ENCODE results near the gene SYT13.
A peak's percentile ranks its signal among the peaks of the same experiment; 100 is the strongest.

The SYT13 gene

GRCh38 chr11:45260071-45260470 is 26.1 kb downstream of the SYT13 start:
- TF ChIP-seq ZBTB7A (IDR thresholded peaks at IDR 0.05; ENCODE audit: low read depth) (no peak), TEAD4 (IDR thresholded peaks at IDR 0.05) (no peak), EGR1 (IDR thresholded peaks at IDR 0.05) (no peak), CREB1 (IDR thresholded peaks at IDR 0.05; ENCODE audit: low read depth) (no peak), TAF1 (IDR thresholded peaks at IDR 0.05; ENCODE audit: low read depth) (no peak), FOXM1 (IDR thresholded peaks at IDR 0.05; ENCODE audit: borderline replicate concordance, low read depth) (no peak), EP300 (IDR thresholded peaks at IDR 0.05; ENCODE audit: borderline replicate concordance) (no peak)

GRCh38 chr11:45259592-45259991 is 26.5 kb downstream of the SYT13 start:
- TF ChIP-seq TCF12 (IDR thresholded peaks at IDR 0.05; ENCODE audit: low read depth) (peak; percentile 69; the same call in 1 of the 2 replicates), CEBPB (IDR thresholded peaks at IDR 0.05) (no peak), RAD21 (IDR thresholded peaks at IDR 0.05; ENCODE audit: low read depth) (no peak), EP300 (IDR thresholded peaks at IDR 0.05; ENCODE audit: borderline replicate concordance) (peak; percentile 68; the same call in 1 of the 2 replicates), CREB1 (IDR thresholded peaks at IDR 0.05; ENCODE audit: low read depth) (no peak), EGR1 (IDR thresholded peaks at IDR 0.05) (no peak), TAF1 (IDR thresholded peaks at IDR 0.05; ENCODE audit: low read depth) (no peak), NFIC (IDR thresholded peaks at IDR 0.05) (peak; percentile 35), TEAD4 (IDR thresholded peaks at IDR 0.05) (0 out of 2 replicates have a peak, but pooled peaks have one; percentile 23)
- TF ChIP-seq, protein P1, sequence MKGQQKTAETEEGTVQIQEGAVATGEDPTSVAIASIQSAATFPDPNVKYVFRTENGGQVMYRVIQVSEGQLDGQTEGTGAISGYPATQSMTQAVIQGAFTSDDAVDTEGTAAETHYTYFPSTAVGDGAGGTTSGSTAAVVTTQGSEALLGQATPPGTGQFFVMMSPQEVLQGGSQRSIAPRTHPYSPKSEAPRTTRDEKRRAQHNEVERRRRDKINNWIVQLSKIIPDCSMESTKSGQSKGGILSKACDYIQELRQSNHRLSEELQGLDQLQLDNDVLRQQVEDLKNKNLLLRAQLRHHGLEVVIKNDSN (IDR thresholded peaks at IDR 0.05), result 0 out of 2 replicates have a peak, but pooled peaks have one; percentile 2

GRCh38 chr11:45258982-45259530 is 27.1 kb downstream of the SYT13 start:
- TF ChIP-seq, protein P2, sequence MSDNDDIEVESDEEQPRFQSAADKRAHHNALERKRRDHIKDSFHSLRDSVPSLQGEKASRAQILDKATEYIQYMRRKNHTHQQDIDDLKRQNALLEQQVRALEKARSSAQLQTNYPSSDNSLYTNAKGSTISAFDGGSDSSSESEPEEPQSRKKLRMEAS (IDR thresholded peaks at IDR 0.05), result no peak
- no peak for TF ChIP-seq TEAD4 (IDR thresholded peaks at IDR 0.05)
- TF ChIP-seq, protein P1 (IDR thresholded peaks at IDR 0.05), result no peak
- no peak for TF ChIP-seq TCF12 (IDR thresholded peaks at IDR 0.05; ENCODE audit: low read depth)
- no peak for TF ChIP-seq CEBPB (IDR thresholded peaks at IDR 0.05)
- TF ChIP-seq EGR1 (IDR thresholded peaks at IDR 0.05), result no peak
- no peak for TF ChIP-seq NFIC (IDR thresholded peaks at IDR 0.05)
- TF ChIP-seq EP300 (IDR thresholded peaks at IDR 0.05; ENCODE audit: borderline replicate concordance), result no peak
- no peak for TF ChIP-seq TAF1 (IDR thresholded peaks at IDR 0.05; ENCODE audit: low read depth)
- TF ChIP-seq ZBTB7A (IDR thresholded peaks at IDR 0.05; ENCODE audit: low read depth), result no peak
- TF ChIP-seq CREB1 (IDR thresholded peaks at IDR 0.05; ENCODE audit: low read depth), result no peak
- no peak for TF ChIP-seq RAD21 (IDR thresholded peaks at IDR 0.05; ENCODE audit: low read depth)
- no peak for TF ChIP-seq FOXM1 (IDR thresholded peaks at IDR 0.05; ENCODE audit: borderline replicate concordance, low read depth)
- no peak for TF ChIP-seq REST (IDR thresholded peaks at IDR 0.05; ENCODE audit: low read depth)
- no peak for TF ChIP-seq YY1 (IDR thresholded peaks at IDR 0.05; ENCODE audit: low read depth)

GRCh38 chr11:45254070-45254469 is 32.1 kb downstream of the SYT13 start:
- no peak for TF ChIP-seq TAF1 (IDR thresholded peaks at IDR 0.05; ENCODE audit: low read depth)
- no peak for TF ChIP-seq FOXM1 (IDR thresholded peaks at IDR 0.05; ENCODE audit: borderline replicate concordance, low read depth)
- TF ChIP-seq CREB1 (IDR thresholded peaks at IDR 0.05; ENCODE audit: low read depth), result no peak
- TF ChIP-seq ZBTB7A (IDR thresholded peaks at IDR 0.05; ENCODE audit: low read depth), result no peak
- no peak for TF ChIP-seq EGR1 (IDR thresholded peaks at IDR 0.05)

GRCh38 chr11:45253640-45254039 is 32.5 kb downstream of the SYT13 start:
- TF ChIP-seq FOXM1 (IDR thresholded peaks at IDR 0.05; ENCODE audit: borderline replicate concordance, low read depth), result no peak
- no peak for TF ChIP-seq YY1 (IDR thresholded peaks at IDR 0.05; ENCODE audit: low read depth)
- TF ChIP-seq NFIC (IDR thresholded peaks at IDR 0.05), result no peak
- TF ChIP-seq, protein P1 (IDR thresholded peaks at IDR 0.05), result 0 out of 2 replicates have a peak, but pooled peaks have one; percentile 22

- TF ChIP-seq TAF1 (IDR thresholded peaks at IDR 0.05; ENCODE audit: low read depth) (no peak), TCF12 (IDR thresholded peaks at IDR 0.05; ENCODE audit: low read depth) (no peak), EGR1 (IDR thresholded peaks at IDR 0.05) (no peak), RAD21 (IDR thresholded peaks at IDR 0.05; ENCODE audit: low read depth) (no peak), EP300 (IDR thresholded peaks at IDR 0.05; ENCODE audit: borderline replicate concordance) (no peak), FOXM1 (IDR thresholded peaks at IDR 0.05; ENCODE audit: borderline replicate concordance, low read depth) (no peak), TEAD4 (IDR thresholded peaks at IDR 0.05) (no peak), NFIC (IDR thresholded peaks at IDR 0.05) (no peak), ZBTB7A (IDR thresholded peaks at IDR 0.05; ENCODE audit: low read depth) (no peak), CEBPB (IDR thresholded peaks at IDR 0.05) (no peak), REST (IDR thresholded peaks at IDR 0.05; ENCODE audit: low read depth) (no peak)
- TF ChIP-seq, protein P2 (IDR thresholded peaks at IDR 0.05), result no peak
- TF ChIP-seq, protein P1 (IDR thresholded peaks at IDR 0.05), result no peak
Measured at GRCh38 chr11:45252877-45253276, 33.3 kb downstream of the SYT13 start.

Data from Ishikawa (cell line).